ENCODE data around the gene CITED4. TPM values are rescaled to one million over a fixed set of nuclear protein-coding genes. Genes with fewer than 3 reads are reported as not detected.

CITED4 gene, protein sequence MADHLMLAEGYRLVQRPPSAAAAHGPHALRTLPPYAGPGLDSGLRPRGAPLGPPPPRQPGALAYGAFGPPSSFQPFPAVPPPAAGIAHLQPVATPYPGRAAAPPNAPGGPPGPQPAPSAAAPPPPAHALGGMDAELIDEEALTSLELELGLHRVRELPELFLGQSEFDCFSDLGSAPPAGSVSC
- 100 to 1,000 TPM in 1 of 3 donors, 10 to 100 TPM in 2; 12.2 to 136 (median 26.9) TPM for total RNA-seq

DNA sequence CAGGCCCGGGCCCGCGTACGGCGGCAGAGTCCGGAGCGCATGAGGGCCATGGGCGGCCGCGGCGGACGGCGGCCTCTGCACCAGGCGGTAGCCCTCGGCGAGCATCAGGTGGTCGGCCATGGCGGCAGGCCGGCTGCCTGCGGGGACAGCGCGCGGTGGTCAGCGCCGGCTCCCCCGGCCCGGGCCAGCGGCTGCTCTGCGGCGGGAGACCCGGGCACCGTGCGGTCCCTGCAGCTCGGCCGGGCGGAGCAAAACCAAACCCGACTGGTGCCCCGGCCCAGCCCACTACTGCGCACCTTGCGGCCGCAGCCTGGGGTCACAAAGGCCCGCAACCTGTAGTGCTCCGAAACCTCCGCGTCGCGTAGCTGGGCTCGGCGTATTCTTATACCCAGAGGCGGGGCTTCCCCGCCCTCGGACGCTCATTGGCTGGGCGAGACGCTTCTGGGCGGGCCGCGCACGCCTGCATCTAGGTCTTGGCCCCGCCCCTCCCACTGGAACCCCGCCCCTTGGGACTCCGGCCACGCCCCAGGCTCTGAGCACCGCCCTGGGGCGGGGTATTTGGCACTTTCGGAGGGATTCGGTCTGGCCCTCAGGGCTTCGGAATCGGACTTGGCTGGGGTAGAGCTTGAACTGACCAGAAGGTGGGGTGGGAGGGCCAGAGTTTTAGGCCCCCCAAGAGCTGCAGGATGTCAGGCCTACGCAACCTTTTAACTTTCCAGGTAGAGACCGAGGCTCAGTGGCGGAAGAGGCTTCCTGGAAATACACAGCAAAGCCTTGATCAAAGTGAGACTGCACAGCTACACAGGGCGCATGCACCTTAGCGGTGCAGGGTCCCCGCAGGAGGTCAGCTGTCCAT, at the start of gene CITED4:
CITED4 (minus strand) TSS at position 356 of the 856 bp plus-strand sequence; CDS start at position 120, 236 bp downstream.
- Histone ChIP-seq H3K9me3 (no peaks in the 10 kb centered on the region), H3K36me3 (no peaks in the 10 kb centered on the region), H3K4me1 (peaks cover 0 to 5% of the 10 kb centered on the region in 2 donors), H3K27ac (peak within 1 kb of the TSS; percentile 91 to 95), H3K4me3 (peak within 1 kb of the TSS; percentile 61 to 93 (median 88)), H3K27me3 (no peaks in the 10 kb centered on the region)
- intact Hi-C loops (cut with DNase I; ENCODE audit: low total_unique reads), result no loop called here
- peak; percentile 79 to 99 (median 88) for TF ChIP-seq POLR2AphosphoS5 (IDR thresholded peaks at IDR 0.05)
- TF ChIP-seq, protein P1, sequence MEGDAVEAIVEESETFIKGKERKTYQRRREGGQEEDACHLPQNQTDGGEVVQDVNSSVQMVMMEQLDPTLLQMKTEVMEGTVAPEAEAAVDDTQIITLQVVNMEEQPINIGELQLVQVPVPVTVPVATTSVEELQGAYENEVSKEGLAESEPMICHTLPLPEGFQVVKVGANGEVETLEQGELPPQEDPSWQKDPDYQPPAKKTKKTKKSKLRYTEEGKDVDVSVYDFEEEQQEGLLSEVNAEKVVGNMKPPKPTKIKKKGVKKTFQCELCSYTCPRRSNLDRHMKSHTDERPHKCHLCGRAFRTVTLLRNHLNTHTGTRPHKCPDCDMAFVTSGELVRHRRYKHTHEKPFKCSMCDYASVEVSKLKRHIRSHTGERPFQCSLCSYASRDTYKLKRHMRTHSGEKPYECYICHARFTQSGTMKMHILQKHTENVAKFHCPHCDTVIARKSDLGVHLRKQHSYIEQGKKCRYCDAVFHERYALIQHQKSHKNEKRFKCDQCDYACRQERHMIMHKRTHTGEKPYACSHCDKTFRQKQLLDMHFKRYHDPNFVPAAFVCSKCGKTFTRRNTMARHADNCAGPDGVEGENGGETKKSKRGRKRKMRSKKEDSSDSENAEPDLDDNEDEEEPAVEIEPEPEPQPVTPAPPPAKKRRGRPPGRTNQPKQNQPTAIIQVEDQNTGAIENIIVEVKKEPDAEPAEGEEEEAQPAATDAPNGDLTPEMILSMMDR (IDR thresholded peaks at IDR 0.05), result peak in 1 of 3 donors; percentile 8
- TF ChIP-seq POLR2A (IDR thresholded peaks at IDR 0.05), result peak; percentile 91
- DNase-seq (ENCODE audit: low spot score in 2 of 2), result peak; percentile 96 to 97

DNA sequence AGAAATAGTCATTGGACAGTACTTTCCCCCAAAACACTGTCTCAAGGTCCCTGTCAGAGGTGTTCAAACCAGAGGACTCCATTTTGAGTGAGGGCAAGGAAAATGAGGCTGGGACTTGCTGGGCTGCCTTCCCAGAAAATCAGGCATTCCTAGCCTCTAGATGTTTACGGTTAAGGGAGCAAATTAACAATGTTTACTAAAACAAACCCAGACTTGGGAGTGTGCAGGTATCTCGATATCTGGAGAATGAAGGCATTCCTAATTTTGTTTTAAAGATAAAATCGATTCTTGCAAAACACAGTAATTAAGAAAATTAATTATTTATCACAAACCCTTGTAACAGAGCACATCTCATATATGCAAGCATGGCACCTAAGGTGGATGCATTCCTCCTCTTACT, 48.9 kb upstream of the CITED4 start:
- TF ChIP-seq POLR2AphosphoS5 (IDR thresholded peaks at IDR 0.05), result no peak
- Histone ChIP-seq H3K4me3 (no peak overlapping the region), H3K27ac (peak overlapping the region; percentile 26 to 40), H3K27me3 (no peaks in the 10 kb centered on the region), H3K4me1 (peaks cover 0 to 7% of the 10 kb centered on the region in 2 donors), H3K36me3 (no peaks in the 10 kb centered on the region), H3K9me3 (no peaks in the 10 kb centered on the region)
- intact Hi-C loops (cut with DNase I; ENCODE audit: low total_unique reads), result no loop called here
- no peak for DNase-seq (ENCODE audit: low spot score in 2 of 2)

DNA sequence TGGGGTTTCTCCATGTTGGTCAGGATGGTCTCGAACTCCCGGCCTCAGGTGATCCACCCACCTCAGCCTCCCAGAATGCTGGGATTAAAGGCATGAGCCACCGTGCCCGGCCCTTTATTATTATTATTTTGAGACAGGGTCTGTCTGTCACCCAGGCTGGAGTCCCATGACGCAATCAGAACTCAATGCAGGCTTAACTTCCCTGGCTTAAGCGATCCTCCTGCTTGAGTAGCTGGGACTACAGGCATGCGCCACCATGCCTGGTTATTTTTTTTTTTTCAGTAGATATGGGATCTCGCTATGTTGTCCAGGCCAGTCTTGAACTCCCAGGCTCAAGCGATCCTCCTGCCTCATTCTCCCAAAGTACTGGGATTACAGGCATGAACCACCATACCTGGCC, 47.1 kb upstream of the CITED4 start:
- no peak overlapping the region for H3K27ac ChIP-seq
- intact Hi-C loops (cut with DNase I; ENCODE audit: low total_unique reads), result no loop called here
- TF ChIP-seq POLR2AphosphoS5 (IDR thresholded peaks at IDR 0.05) (no peak), POLR2A (IDR thresholded peaks at IDR 0.05) (no peak)
- TF ChIP-seq, protein P1 (IDR thresholded peaks at IDR 0.05), result no peak
- no peaks in the 10 kb centered on the region for H3K4me1 ChIP-seq
- DNase-seq (ENCODE audit: low spot score in 2 of 2), result no peak
- H3K36me3 ChIP-seq, result no peaks in the 10 kb centered on the region
- H3K9me3 ChIP-seq, result no peaks in the 10 kb centered on the region
- no peak overlapping the region for H3K4me3 ChIP-seq
- no peaks in the 10 kb centered on the region for H3K27me3 ChIP-seq

DNA sequence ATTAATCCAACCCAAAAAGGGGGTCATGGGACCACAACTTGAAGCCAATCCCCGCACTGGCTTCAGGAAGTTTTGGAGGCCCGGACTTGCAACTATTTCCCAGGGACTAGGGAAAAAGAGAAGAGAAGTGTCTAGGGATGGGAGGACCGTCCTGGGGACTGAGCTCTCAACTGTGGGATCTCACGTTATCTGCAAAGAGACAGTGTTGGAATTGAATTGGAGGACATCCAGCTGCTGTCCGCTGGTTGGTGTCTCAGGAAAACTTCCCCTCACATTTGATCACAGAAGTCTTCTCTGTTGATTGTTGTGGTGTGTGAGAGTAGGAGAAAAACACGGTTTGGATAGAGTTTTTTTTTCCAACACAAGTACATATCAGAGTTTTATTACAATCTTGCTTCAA, 46.2 kb upstream of the CITED4 start:
- TF ChIP-seq POLR2AphosphoS5 (IDR thresholded peaks at IDR 0.05), result no peak
- TF ChIP-seq, protein P1 (IDR thresholded peaks at IDR 0.05), result no peak
- H3K4me3 ChIP-seq, result no peak overlapping the region
- H3K27me3 ChIP-seq, result no peaks in the 10 kb centered on the region
- no peaks in the 10 kb centered on the region for H3K4me1 ChIP-seq
- H3K36me3 ChIP-seq, result no peaks in the 10 kb centered on the region
- intact Hi-C loops (cut with DNase I; ENCODE audit: low total_unique reads), result no loop called here
- H3K27ac ChIP-seq, result no peak overlapping the region
- DNase-seq (ENCODE audit: low spot score in 2 of 2), result no peak
- no peaks in the 10 kb centered on the region for H3K9me3 ChIP-seq

DNA sequence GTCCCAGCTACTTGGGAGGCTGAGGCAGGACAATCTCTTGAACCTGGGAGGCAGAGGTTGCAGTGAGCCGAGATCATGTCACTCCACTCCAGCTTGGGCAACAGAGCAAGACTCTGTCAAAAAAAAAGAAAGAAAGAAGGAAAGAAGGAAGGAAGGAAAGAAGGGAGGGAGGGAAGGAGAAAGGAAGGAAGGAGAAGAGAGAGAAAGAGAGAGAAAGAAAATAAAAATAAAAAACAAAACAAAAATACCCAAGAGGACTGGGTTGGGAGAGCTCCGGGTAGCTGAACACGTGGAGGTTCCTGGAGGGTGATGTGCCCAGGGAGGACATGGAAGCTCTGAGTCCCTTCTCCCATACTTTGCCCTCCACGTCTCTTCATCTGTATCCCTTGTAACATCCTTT, 45.7 kb upstream of the CITED4 start:
- DNase-seq (ENCODE audit: low spot score in 2 of 2), result no peak

More for the DNA sequence above, 45.7 kb upstream of the CITED4 start:
- no peak overlapping the region for H3K27ac ChIP-seq
- H3K4me3 ChIP-seq, result no peak overlapping the region
- intact Hi-C loops (cut with DNase I; ENCODE audit: low total_unique reads), result no loop called here
- H3K9me3 ChIP-seq, result no peaks in the 10 kb centered on the region
- no peaks in the 10 kb centered on the region for H3K27me3 ChIP-seq
- no peak for TF ChIP-seq POLR2A (IDR thresholded peaks at IDR 0.05)
- peaks cover 0 to under 1% of the 10 kb centered on the region in 2 donors for H3K4me1 ChIP-seq
- no peaks in the 10 kb centered on the region for H3K36me3 ChIP-seq

Measured in breast epithelium (tissue), 4 donors.